Panc1 (cell line): Measurements from ENCODE around the gene SDK2.

Experiments
- CTCF ChIP-seq: fragments of 450-650 bp; IDR thresholded peaks from 2 replicates; pipeline ENCODE4 v1.5.1; 2017; ENCODE audit warnings: mild to moderate bottlenecking
- POLR2AphosphoS5 ChIP-seq: IDR thresholded peaks from 2 replicates; pipeline ENCODE4 v1.6.1; 2012; ENCODE audit warnings: mild to moderate bottlenecking, low read depth, low read length, moderate library complexity
- REST ChIP-seq, 2 experiments: IDR thresholded peaks; 2 replicates each; pipeline ENCODE4 v1.6.1; 2011 to 2012; ENCODE audit warnings: low read depth in 2 of 2, control low read depth in 1 of 2, low read length in 1 of 2, mild to moderate bottlenecking in 1 of 2, moderate library complexity in 1 of 2; ENCODE audit not compliant: insufficient read depth in 1 of 2
- SIN3A ChIP-seq: IDR thresholded peaks from 2 replicates; pipeline ENCODE4 v1.6.1; 2012; ENCODE audit warnings: low read depth, mild to moderate bottlenecking, low read length, moderate library complexity, borderline replicate concordance; ENCODE audit not compliant: insufficient read depth
- TCF7L2 ChIP-seq: IDR thresholded peaks from 2 replicates; pipeline ENCODE4 v1.6.1; 2011; ENCODE audit warnings: mild to moderate bottlenecking, low read depth, low read length, inconsistent platforms

- TF ChIP-seq CTCF (no peak), SIN3A (no peak), POLR2AphosphoS5 (no peak), REST (IDR thresholded peaks at IDR 0.05; ENCODE audit: insufficient read depth in 1 of 2, low read depth in 2 of 2, low read length in 1 of 2) (no peak), TCF7L2 (no peak)
Observed at GRCh38 chr17:73593249-73593965, 50.8 kb downstream of the SDK2 start.
